GM12864 (cell line): ENCODE measurements around the gene USP7.

Experiments
- DNase-seq: peaks from one replicate; pipeline ENCODE4 v3.0.0-alpha.2; 2011; ENCODE audit warnings: low read depth
- H3K4me3 ChIP-seq: 2 replicates; pipeline ENCODE4 v1.5.1; 2011; ENCODE audit warnings: mild to moderate bottlenecking, low read depth, low read length, control low read depth
- CTCF ChIP-seq: IDR thresholded peaks from 2 replicates; pipeline ENCODE4 v1.5.1; 2011; ENCODE audit warnings: low read depth, mild to moderate bottlenecking, moderate library complexity, low read length, control low read depth, inconsistent platforms; ENCODE audit errors: missing control alignments

USP7 gene

GRCh38 chr16:8946544-8946943 lies 17.2 kb downstream of the USP7 start:
- no peak overlapping the region for H3K4me3 ChIP-seq
- no peak for DNase-seq
- TF ChIP-seq CTCF = no peak

DNA sequence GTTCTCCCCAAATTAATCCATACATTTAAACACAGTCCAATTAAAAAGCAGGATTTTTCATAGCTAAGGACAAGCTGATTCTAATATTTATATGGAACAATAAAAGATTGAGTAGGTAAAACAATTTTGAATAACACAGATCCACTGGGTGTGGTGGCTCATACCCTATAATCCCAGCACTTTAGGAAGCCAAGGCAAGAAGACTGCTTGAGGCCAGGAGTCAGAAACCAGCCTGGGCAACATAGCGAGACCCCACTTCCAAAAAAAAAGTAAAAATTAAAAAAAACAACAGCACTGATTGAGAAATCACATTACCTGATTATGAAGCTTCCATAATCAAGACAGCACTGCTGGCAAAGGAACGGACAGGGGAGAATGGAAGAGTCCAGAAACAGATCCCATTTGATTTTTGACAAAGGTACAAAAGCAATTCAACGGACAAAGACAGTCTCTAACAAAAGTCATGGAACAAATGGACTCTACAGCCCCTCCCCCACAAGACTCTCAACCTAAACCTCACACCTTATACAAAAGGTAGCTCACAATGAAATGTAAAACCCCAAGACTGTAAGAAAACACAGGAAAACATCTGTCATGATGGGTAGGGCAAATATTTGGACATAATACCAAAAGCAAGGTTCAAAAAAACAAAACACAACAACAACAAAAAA lies 17.9 kb downstream of the USP7 start:
- H3K4me3 ChIP-seq = no peak overlapping the region
- DNase-seq = no peak
- TF ChIP-seq CTCF = no peak

- DNase-seq = peak; percentile 40
- peak; percentile 21 for TF ChIP-seq CTCF
- H3K4me3 ChIP-seq = peak overlapping the region; percentile 20
These were observed 19.5 kb downstream of the USP7 start for GRCh38 chr16:8943966-8944759.

DNA sequence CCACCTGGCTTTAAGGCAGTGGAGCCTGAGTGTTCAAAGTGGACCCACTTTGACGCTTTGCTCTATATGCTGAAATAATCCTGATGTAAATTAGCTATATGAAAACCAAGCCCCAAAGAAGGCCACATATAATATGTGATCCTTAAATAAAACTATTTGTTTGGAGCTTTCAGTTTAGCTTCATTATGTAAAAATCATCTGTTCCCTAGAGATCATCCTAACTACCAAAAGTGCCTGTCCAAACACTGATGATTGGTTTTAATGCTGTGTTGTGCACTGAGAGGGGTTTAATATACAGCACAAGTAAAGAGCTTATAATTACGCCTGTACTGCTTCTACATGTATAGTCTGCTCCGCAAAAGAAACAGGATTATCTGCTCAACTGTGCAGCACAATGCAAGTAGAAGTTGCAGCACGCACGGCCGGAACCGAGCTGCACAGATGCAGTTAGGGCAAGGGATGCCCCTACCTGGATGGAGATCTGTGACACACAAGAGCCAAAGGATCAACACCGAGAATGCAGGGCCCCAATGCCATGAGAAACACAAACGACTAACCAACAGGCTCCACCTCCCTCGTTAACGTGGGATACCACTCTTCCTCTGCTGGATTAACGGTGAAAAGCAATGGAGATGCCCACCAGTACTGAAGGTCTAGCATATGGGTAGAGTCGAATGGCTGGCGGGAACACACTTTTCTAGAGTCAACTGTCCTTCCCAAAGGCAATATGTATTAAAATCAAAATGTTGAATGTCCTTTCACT lies 20.5 kb downstream of the USP7 start:
- no peak overlapping the region; the same call in 1 of the 2 replicates for H3K4me3 ChIP-seq
- TF ChIP-seq CTCF = no peak
- DNase-seq = no peak

GRCh38 chr16:8941718-8942344 lies 21.9 kb downstream of the USP7 start:
- no peak for TF ChIP-seq CTCF
- no peak for DNase-seq
- no peak overlapping the region for H3K4me3 ChIP-seq

- no peak for TF ChIP-seq CTCF
- no peak for DNase-seq
- H3K4me3 ChIP-seq = no peak overlapping the region
These were observed 25.9 kb downstream of the USP7 start for GRCh38 chr16:8937803-8938202.
